ENCODE data around the gene PPP6R3. TPM values are rescaled to one million over a fixed set of nuclear protein-coding genes. Genes with fewer than 3 reads are reported as not detected.

The PPP6R3 gene, protein sequence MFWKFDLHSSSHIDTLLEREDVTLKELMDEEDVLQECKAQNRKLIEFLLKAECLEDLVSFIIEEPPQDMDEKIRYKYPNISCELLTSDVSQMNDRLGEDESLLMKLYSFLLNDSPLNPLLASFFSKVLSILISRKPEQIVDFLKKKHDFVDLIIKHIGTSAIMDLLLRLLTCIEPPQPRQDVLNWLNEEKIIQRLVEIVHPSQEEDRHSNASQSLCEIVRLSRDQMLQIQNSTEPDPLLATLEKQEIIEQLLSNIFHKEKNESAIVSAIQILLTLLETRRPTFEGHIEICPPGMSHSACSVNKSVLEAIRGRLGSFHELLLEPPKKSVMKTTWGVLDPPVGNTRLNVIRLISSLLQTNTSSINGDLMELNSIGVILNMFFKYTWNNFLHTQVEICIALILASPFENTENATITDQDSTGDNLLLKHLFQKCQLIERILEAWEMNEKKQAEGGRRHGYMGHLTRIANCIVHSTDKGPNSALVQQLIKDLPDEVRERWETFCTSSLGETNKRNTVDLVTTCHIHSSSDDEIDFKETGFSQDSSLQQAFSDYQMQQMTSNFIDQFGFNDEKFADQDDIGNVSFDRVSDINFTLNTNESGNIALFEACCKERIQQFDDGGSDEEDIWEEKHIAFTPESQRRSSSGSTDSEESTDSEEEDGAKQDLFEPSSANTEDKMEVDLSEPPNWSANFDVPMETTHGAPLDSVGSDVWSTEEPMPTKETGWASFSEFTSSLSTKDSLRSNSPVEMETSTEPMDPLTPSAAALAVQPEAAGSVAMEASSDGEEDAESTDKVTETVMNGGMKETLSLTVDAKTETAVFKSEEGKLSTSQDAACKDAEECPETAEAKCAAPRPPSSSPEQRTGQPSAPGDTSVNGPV
- total RNA-seq (2021; ENCODE audit: unreplicated experiment) (163 TPM), Bru-seq, nascent RNA (percentile 97 among the genes with signal in this experiment), BruChase-seq, experiment 1, labeled RNA remaining after a 2-hour chase (percentile 95 among the genes with signal in this experiment), BruChase-seq, experiment 2, labeled RNA remaining after a 6-hour chase (percentile 95 among the genes with signal in this experiment)
- polyA plus RNA-seq (2012; ENCODE audit: insufficient read length), result 112 TPM
- long read RNA-seq, full-length matches to known transcripts, result 28 of 133 reads
- long read RNA-seq, partial matches to known transcripts, result 51 of 133 reads
- long read RNA-seq, other reads (novel, unspliced or antisense), result 54 of 133 reads

DNA sequence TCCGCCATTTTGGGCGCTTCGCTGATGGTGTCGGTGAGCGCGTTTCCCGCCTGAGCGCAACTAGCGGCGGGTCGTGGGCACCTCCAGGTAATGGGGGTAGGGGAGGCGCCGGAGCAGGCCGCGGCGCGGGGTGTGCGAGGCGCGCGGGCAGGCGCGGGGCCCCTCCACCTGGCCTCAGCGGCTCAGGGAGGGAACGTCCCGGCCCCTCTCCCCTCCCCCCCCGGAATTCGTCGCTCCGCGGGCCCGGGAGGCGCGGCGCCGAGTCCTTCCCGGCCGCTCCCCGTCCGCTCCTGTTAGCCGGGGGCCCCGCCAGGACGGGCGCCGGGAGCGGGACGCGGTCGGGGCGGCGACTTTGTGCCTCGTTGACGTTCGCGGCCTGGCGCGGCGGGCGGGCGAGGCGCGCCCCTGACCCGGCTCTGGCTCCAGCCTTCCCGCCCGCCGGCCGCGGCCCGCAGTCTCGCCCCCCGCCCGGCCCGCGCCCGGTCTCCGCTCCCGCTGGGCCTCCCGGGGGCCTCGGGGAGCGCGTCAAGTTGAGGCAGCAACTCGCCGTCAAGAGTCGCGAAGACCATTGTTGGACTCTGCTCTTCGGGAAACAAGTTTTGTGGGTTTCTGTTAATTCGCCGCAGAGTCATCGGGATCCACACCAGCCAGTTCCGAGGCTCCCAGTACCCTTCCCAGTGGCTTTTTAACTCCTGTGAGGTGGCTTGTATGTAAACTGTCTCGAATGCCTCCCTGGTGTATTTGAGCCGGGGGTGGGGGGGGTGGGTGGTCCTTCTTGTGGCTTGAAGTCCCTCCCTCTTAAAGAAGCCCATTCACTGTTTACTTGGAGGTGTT lies at the start of gene PPP6R3:
TSS of gene PPP6R3 (plus strand) at position 12 of the 834 bp plus-strand sequence. CDS start 76,913 bp downstream, outside the sequence.
- in situ Hi-C loops (cut with HindIII; ENCODE audit: low pct_unique_long_range_greater_than_20kb, low sequenced_read_pairs), result no loop called here
- peak within 1 kb of the TSS; percentile 57 to 74 for H3K4me3 ChIP-seq (ENCODE audit: low read depth in 2 of 2, low read length in 2 of 2)
- peak; percentile 68 for ATAC-seq
- BruUV-seq (replicated peaks), result no TSS peak
- CTCF ChIA-PET, result interaction anchor here (0.6 kb wide), 2 partner anchors 30 to 907 kb away, joined by 4 read pairs; no protein-coding TSS in a partner anchor
- intact Hi-C loops (cut with micrococcal nuclease; ENCODE audit: unreplicated experiment), result no loop called here
- H3K27ac ChIP-seq (ENCODE audit: low read length), result peak within 1 kb of the TSS; percentile 95
- H3K36me3 ChIP-seq (ENCODE audit: control insufficient read depth, insufficient read depth, low read length), result peaks cover 5% of the 10 kb centered on the region; the same call in 1 of the 2 replicates
- TF ChIP-seq CTCF (IDR thresholded peaks at IDR 0.05) (no peak), POLR2AphosphoS5 (IDR thresholded peaks at IDR 0.05; ENCODE audit: low read depth, low read length) (peak; percentile 17), TCF7L2 (IDR thresholded peaks at IDR 0.05; ENCODE audit: low read depth, low read length) (0 out of 2 replicates have a peak, but pooled peaks have one; percentile 5), SIN3A (IDR thresholded peaks at IDR 0.05; ENCODE audit: borderline replicate concordance, insufficient read depth, low read depth, low read length) (peak; percentile 81; the same call in 1 of the 2 replicates)
- TF ChIP-seq, protein P1, sequence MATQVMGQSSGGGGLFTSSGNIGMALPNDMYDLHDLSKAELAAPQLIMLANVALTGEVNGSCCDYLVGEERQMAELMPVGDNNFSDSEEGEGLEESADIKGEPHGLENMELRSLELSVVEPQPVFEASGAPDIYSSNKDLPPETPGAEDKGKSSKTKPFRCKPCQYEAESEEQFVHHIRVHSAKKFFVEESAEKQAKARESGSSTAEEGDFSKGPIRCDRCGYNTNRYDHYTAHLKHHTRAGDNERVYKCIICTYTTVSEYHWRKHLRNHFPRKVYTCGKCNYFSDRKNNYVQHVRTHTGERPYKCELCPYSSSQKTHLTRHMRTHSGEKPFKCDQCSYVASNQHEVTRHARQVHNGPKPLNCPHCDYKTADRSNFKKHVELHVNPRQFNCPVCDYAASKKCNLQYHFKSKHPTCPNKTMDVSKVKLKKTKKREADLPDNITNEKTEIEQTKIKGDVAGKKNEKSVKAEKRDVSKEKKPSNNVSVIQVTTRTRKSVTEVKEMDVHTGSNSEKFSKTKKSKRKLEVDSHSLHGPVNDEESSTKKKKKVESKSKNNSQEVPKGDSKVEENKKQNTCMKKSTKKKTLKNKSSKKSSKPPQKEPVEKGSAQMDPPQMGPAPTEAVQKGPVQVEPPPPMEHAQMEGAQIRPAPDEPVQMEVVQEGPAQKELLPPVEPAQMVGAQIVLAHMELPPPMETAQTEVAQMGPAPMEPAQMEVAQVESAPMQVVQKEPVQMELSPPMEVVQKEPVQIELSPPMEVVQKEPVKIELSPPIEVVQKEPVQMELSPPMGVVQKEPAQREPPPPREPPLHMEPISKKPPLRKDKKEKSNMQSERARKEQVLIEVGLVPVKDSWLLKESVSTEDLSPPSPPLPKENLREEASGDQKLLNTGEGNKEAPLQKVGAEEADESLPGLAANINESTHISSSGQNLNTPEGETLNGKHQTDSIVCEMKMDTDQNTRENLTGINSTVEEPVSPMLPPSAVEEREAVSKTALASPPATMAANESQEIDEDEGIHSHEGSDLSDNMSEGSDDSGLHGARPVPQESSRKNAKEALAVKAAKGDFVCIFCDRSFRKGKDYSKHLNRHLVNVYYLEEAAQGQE (IDR thresholded peaks at IDR 0.05; ENCODE audit: insufficient read depth in 1 of 2, low read depth in 2 of 2, low read length in 1 of 2), result no peak
- no peaks in the 10 kb centered on the region for H3K9me3 ChIP-seq (ENCODE audit: control insufficient read depth, insufficient read depth, low read depth, low read length)
- no peaks in the 10 kb centered on the region for H3K27me3 ChIP-seq (ENCODE audit: control insufficient read depth, insufficient read depth, low read length)
- POLR2A ChIA-PET, result interaction anchor here (0.6 kb wide), 1 partner anchor 339 kb away, joined by 3 read pairs; no protein-coding TSS in a partner anchor
- DNase-seq (ENCODE audit: low read depth, low spot score), result no peak
- peaks cover 36% of the 10 kb centered on the region for H3K4me1 ChIP-seq (ENCODE audit: control insufficient read depth, insufficient read depth, low read length)

All from Panc1 (cell line).